Stimulated activated naive B cell treated with anti-CD40 and anti-IgM and Interleukin-4, amounts not matched to agents 10 μg/mL and 1 μg/mL and 100 μg/mL, for 72 hours (primary cell): Measurements from ENCODE around the gene GABRG3.

Experiments used
- ATAC-seq, 2 donors: fragments of 150-1000 bp; cut with Tn5 transposase; replicated peaks; 2 replicates each; pipeline ENCODE4 v1.10.0; 2021; ENCODE audit warnings: moderate library complexity in 1 of 2
- DNase-seq: peaks from one replicate; pipeline ENCODE4 v3.0.0; 2021
- H3K27ac Mint-ChIP-seq: one replicate; pipeline ENCODE4 v1.8.0; 2022; ENCODE audit warnings: mild to moderate bottlenecking, mixed read lengths
- H3K27me3 Mint-ChIP-seq, 2 donors: one replicate each; pipeline ENCODE4 v1.8.0; 2022; ENCODE audit warnings: mixed read lengths in 2 of 2
- H3K36me3 Mint-ChIP-seq, 2 donors: one replicate each; pipeline ENCODE4 v1.8.0; 2022; ENCODE audit warnings: mixed read lengths in 2 of 2, mild to moderate bottlenecking in 1 of 2
- H3K4me1 Mint-ChIP-seq, 2 donors: one replicate each; pipeline ENCODE4 v1.8.0; 2022; ENCODE audit warnings: mixed read lengths in 2 of 2, mild to moderate bottlenecking in 1 of 2
- H3K4me3 Mint-ChIP-seq, 2 donors: one replicate each; pipeline ENCODE4 v1.8.0; 2022; ENCODE audit warnings: mild to moderate bottlenecking in 2 of 2, mixed read lengths in 2 of 2, moderate library complexity in 1 of 2
- H3K9me3 Mint-ChIP-seq, 2 donors: one replicate each; pipeline ENCODE4 v1.8.0; 2022; ENCODE audit warnings: mixed read lengths in 2 of 2, mild to moderate bottlenecking in 1 of 2

GABRG3 gene

DNA sequence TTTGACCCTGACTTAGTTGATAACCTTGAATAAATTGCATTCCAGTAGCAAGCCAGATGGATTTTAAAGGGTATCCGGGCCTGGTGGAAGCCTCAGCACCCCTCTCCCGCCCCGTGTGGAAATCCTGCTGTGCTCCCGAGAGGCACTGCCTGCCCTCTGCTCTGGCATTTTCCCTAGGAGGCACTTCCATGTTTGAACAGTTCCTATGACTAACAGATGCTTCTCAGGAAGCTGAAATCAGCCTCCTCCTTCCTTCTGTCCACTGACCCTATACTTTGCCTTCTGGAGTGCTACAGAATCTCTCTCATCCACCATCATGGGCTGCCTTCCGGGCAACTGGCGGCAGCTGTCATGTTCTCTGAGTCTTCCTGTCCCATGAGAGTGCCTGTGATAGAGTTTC lies 90.8 kb downstream of the GABRG3 start:
- no peaks in the 10 kb centered on the region for H3K27me3 Mint-ChIP-seq
- H3K9me3 Mint-ChIP-seq, result peaks cover 0 to 5% of the 10 kb centered on the region in 2 donors
- DNase-seq (no peak), ATAC-seq (no peak)
- H3K4me1 Mint-ChIP-seq, result no peaks in the 10 kb centered on the region
- no peak overlapping the region for H3K4me3 Mint-ChIP-seq
- no peak overlapping the region for H3K27ac Mint-ChIP-seq
- H3K36me3 Mint-ChIP-seq, result no peaks in the 10 kb centered on the region

GRCh38 chr15:27062951-27063350 lies 92.0 kb downstream of the GABRG3 start:
- Mint-ChIP-seq H3K4me3 (no peak overlapping the region), H3K27ac (no peak overlapping the region), H3K4me1 (no peaks in the 10 kb centered on the region), H3K27me3 (no peaks in the 10 kb centered on the region), H3K9me3 (peaks cover 3 to 12% of the 10 kb centered on the region in 2 donors), H3K36me3 (no peaks in the 10 kb centered on the region)
- ATAC-seq, result no peak
- DNase-seq, result no peak

GRCh38 chr15:27064080-27064479 lies 93.1 kb downstream of the GABRG3 start:
- Mint-ChIP-seq H3K4me1 (no peaks in the 10 kb centered on the region), H3K4me3 (no peak overlapping the region), H3K27me3 (no peaks in the 10 kb centered on the region), H3K27ac (no peak overlapping the region), H3K9me3 (peaks cover 4 to 19% of the 10 kb centered on the region in 2 donors), H3K36me3 (no peaks in the 10 kb centered on the region)
- no peak for DNase-seq
- ATAC-seq, result no peak

- Mint-ChIP-seq H3K27me3 (no peaks in the 10 kb centered on the region), H3K4me3 (no peak overlapping the region), H3K9me3 (peaks cover 8 to 23% of the 10 kb centered on the region in 2 donors), H3K27ac (no peak overlapping the region), H3K36me3 (no peaks in the 10 kb centered on the region), H3K4me1 (no peaks in the 10 kb centered on the region)
- no peak for DNase-seq
- no peak for ATAC-seq
Measured at GRCh38 chr15:27065151-27065550, 94.2 kb downstream of the GABRG3 start.

DNA sequence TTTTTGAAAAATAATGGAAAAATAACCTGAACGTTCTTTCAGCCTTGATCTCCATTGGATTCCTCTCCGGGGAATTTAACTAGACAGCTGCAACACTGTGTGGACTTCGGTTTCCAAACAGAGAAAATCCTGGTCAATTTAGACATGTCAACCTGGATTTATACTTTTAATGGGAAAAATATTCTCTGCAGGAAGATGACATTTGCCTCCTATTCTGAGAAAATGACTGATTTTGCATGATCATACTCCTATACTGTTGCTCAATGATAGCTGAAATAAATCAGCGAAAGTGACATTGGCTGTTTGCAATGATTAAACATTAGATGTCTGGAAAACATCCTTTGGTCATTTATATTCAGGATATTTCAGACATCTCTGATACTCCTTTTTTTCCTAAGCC lies 94.8 kb downstream of the GABRG3 start:
- DNase-seq (no peak), ATAC-seq (no peak)
- Mint-ChIP-seq H3K27ac (no peak overlapping the region), H3K9me3 (peaks cover 8 to 23% of the 10 kb centered on the region in 2 donors), H3K4me1 (no peaks in the 10 kb centered on the region), H3K27me3 (no peaks in the 10 kb centered on the region), H3K4me3 (no peak overlapping the region), H3K36me3 (no peaks in the 10 kb centered on the region)

- Mint-ChIP-seq H3K36me3 (no peaks in the 10 kb centered on the region), H3K9me3 (peaks cover 8 to 23% of the 10 kb centered on the region in 2 donors), H3K4me3 (no peak overlapping the region), H3K4me1 (no peaks in the 10 kb centered on the region), H3K27me3 (no peaks in the 10 kb centered on the region), H3K27ac (no peak overlapping the region)
- DNase-seq, result no peak
- ATAC-seq, result no peak
Measured at GRCh38 chr15:27066446-27066845, 95.5 kb downstream of the GABRG3 start.

DNA sequence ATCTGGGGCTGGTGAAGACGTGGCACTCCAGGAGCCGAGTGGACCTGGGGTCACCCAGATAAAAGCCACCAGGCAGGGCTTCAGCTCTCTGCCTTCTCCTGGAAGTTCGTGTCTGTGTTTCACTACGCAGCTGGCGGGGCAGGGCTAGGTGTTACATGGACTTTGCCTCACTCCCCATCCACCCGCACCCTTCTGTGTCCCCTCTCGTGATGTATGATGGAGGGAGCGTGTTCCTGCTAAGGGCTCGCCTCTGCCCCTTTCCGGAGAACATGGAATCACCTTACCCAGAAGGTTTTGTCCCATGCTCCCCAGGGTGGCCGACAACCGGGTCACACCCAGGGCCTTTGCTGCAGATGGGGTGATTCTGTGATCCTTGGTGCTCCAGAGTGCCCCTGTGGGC lies 96.2 kb downstream of the GABRG3 start:
- H3K36me3 Mint-ChIP-seq, result no peaks in the 10 kb centered on the region
- no peaks in the 10 kb centered on the region for H3K4me1 Mint-ChIP-seq
- ATAC-seq, result no peak
- no peak for DNase-seq
- H3K4me3 Mint-ChIP-seq, result no peak overlapping the region
- H3K9me3 Mint-ChIP-seq, result peaks cover 9 to 24% of the 10 kb centered on the region in 2 donors
- no peak overlapping the region for H3K27ac Mint-ChIP-seq
- H3K27me3 Mint-ChIP-seq, result no peaks in the 10 kb centered on the region

- no peak for ATAC-seq
- no peak for DNase-seq
- H3K27ac Mint-ChIP-seq, result no peak overlapping the region
- H3K27me3 Mint-ChIP-seq, result no peaks in the 10 kb centered on the region
- H3K9me3 Mint-ChIP-seq, result peaks cover 12 to 25% of the 10 kb centered on the region in 2 donors
- no peaks in the 10 kb centered on the region for H3K36me3 Mint-ChIP-seq
- H3K4me1 Mint-ChIP-seq, result no peaks in the 10 kb centered on the region
- no peak overlapping the region for H3K4me3 Mint-ChIP-seq
Measured at GRCh38 chr15:27070841-27071240, 99.9 kb downstream of the GABRG3 start.

GRCh38 chr15:27074179-27074578 lies 103.2 kb downstream of the GABRG3 start:
- Mint-ChIP-seq H3K36me3 (no peaks in the 10 kb centered on the region), H3K27ac (no peak overlapping the region), H3K4me1 (no peaks in the 10 kb centered on the region), H3K4me3 (no peak overlapping the region), H3K9me3 (peaks cover 7 to 8% of the 10 kb centered on the region in 2 donors), H3K27me3 (no peaks in the 10 kb centered on the region)
- ATAC-seq, result no peak
- no peak for DNase-seq

DNA sequence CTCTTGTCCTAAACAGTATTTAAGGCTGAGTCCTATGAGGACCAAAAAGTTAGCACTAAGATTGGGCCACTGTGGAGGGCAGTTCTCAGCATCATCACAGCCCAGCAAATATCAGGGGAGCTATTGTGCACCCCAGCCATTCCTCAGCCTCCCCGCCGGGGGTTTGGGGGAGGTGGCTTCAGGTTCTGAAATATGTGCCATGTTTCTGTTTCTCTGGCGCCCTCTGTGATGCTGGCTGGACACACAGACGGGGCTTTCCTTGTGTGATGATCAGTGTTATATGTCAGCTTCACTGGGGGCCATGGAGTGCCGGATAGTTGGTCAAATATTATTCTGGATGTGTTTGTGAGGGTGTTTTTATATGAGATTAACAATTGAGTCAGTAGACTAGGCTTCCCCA lies 106.8 kb downstream of the GABRG3 start:
- Mint-ChIP-seq H3K4me3 (no peak overlapping the region), H3K4me1 (no peaks in the 10 kb centered on the region), H3K27me3 (no peaks in the 10 kb centered on the region), H3K27ac (no peak overlapping the region), H3K9me3 (peaks cover 0 to 4% of the 10 kb centered on the region in 2 donors), H3K36me3 (no peaks in the 10 kb centered on the region)
- ATAC-seq (no peak), DNase-seq (no peak)

DNA sequence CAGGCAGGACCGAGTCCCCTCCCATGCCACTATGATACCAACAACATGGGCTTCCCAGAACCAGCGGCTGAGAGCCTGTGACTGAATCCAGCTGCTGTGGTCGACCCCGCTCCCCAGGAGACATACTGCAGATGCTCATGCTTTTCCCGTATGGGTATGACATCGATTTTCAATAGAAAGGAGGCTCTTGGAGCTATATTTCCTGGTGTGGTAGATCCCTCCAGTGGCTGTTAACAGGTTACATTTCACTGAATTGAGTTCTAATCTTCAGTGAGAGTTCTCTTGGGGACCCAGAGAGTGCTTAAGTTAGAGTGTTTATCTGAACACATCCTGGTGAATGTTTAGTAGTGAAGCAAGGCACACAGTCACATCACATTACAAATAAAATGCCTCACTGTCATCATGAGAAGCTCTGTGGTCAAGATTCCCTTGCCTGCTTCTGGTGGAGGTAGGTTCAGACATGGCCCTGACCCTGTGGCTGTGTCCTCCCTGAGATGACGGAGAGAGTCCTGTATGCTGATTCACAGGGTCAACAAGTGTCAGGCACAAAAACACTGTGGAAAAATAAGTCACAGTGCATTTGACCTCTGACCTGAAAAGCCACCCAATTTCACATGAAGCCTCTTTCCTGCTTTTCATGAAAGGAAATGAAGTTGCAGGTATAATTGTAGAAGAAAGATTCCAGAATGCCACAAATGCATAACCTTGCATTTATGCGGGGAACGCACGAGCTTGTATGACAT lies 110.9 kb downstream of the GABRG3 start:
- Mint-ChIP-seq H3K27ac (no peak overlapping the region), H3K9me3 (peaks cover 0 to 2% of the 10 kb centered on the region in 2 donors), H3K4me1 (no peaks in the 10 kb centered on the region), H3K27me3 (no peaks in the 10 kb centered on the region), H3K36me3 (no peaks in the 10 kb centered on the region), H3K4me3 (no peak overlapping the region)
- DNase-seq (no peak), ATAC-seq (no peak)

- Mint-ChIP-seq H3K27me3 (no peaks in the 10 kb centered on the region), H3K4me3 (no peak overlapping the region), H3K9me3 (peaks cover 0 to 2% of the 10 kb centered on the region in 2 donors), H3K36me3 (no peaks in the 10 kb centered on the region), H3K27ac (no peak overlapping the region), H3K4me1 (no peaks in the 10 kb centered on the region)
- no peak for ATAC-seq
- no peak for DNase-seq
Measured at GRCh38 chr15:27082526-27082925, 111.5 kb downstream of the GABRG3 start.

DNA sequence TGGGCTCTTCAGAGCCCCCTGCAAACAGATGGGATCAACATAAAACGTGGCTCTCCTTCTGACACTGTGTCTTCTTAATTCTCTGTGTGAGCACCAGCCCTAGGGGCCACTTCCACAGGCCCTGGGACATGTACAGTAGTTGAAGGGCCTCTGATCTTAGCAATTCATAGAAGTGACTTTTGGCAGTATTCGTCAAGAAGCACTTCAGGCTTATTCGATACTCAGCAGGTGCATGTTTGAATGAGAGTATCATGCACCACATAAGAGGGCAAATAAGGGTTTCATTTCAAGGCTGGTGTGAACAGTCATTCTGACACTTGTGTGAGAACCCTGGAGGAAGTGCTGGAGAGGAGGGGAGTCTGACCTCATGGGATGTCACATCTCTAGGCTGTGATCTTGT lies 113.9 kb downstream of the GABRG3 start:
- ATAC-seq (no peak), DNase-seq (no peak)
- H3K4me1 Mint-ChIP-seq, result no peaks in the 10 kb centered on the region
- no peak overlapping the region for H3K27ac Mint-ChIP-seq
- H3K36me3 Mint-ChIP-seq, result no peaks in the 10 kb centered on the region
- no peaks in the 10 kb centered on the region for H3K27me3 Mint-ChIP-seq
- H3K4me3 Mint-ChIP-seq, result no peak overlapping the region
- peaks cover 6 to 8% of the 10 kb centered on the region in 2 donors for H3K9me3 Mint-ChIP-seq

DNA sequence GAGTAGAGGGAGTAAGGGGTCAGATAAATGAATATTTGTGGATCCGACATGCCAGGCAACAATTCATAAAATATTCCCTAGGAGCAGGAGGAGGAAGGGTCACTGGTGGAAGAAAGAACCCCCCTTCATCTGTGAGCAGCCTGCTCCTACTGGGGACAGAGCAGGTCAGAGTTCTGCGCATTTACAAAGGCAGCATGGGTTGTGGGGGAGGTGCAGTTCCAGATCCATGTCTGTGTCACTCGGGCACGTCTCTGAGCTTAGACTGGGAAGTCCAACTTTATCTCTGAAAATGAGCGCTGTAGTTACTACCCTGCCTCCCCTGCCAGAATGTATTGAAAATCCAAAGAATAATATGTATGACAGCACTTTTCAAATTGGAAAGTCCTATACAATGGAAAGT lies 115.2 kb downstream of the GABRG3 start:
- ATAC-seq (no peak), DNase-seq (no peak)
- H3K9me3 Mint-ChIP-seq, result peaks cover 6 to 8% of the 10 kb centered on the region in 2 donors
- no peak overlapping the region for H3K27ac Mint-ChIP-seq
- no peak overlapping the region for H3K4me3 Mint-ChIP-seq
- H3K27me3 Mint-ChIP-seq, result no peaks in the 10 kb centered on the region
- no peaks in the 10 kb centered on the region for H3K4me1 Mint-ChIP-seq
- H3K36me3 Mint-ChIP-seq, result no peaks in the 10 kb centered on the region

DNA sequence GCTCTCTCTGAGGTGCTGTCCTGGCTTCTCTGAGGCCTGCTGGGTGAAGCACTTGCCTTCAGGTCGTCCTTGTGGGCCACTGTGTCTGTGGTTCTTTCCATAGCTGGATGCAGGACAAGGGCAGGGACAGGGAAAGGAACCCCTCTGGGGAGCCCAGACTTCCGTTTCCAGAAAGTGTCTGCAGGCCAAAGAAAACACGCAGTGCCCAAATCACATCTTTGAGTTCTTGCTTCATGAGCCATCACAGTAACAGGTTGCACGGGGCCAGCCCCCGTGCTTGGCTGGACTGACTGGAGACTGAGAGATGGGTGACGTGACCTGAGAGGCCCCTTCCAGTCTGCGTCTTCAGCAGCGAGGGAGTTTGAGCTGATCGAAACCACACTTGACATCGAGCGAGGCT lies 115.8 kb downstream of the GABRG3 start:
- peaks cover 6 to 8% of the 10 kb centered on the region in 2 donors for H3K9me3 Mint-ChIP-seq
- no peak for ATAC-seq
- no peak for DNase-seq
- H3K4me1 Mint-ChIP-seq, result no peaks in the 10 kb centered on the region
- H3K27ac Mint-ChIP-seq, result no peak overlapping the region
- no peaks in the 10 kb centered on the region for H3K27me3 Mint-ChIP-seq
- H3K36me3 Mint-ChIP-seq, result no peaks in the 10 kb centered on the region
- H3K4me3 Mint-ChIP-seq, result no peak overlapping the region
